Lower leg skin (tissue), 4 donors: ENCODE results near the gene EGLN1. TPM values are rescaled to one million over a fixed set of nuclear protein-coding genes. Genes with fewer than 3 reads are reported as not detected.

ENCODE experiments used
- DNase-seq, 2 donors: peaks; one replicate each; pipeline ENCODE4 v3.0.0-alpha.2; 2019; ENCODE audit warnings: low spot score in 2 of 2
- H3K4me3 ChIP-seq: fragments of 200-600 bp; sonication (generic); 2 replicates; pipeline ENCODE4 v1.5.1; 2017; ENCODE audit warnings: mild to moderate bottlenecking, low read depth; ENCODE audit not compliant: poor library complexity, severe bottlenecking
- CTCF ChIP-seq, 3 donors: fragments of 450-650 bp; IDR thresholded peaks; one replicate each; pipeline ENCODE4 v1.5.1; 2016; ENCODE audit warnings: antibody characterized with exemption in 3 of 3, mild to moderate bottlenecking in 3 of 3, moderate library complexity in 2 of 3
- POLR2A ChIP-seq, 2 donors: fragments of 450-650 bp; IDR thresholded peaks; one replicate each; pipeline ENCODE4 v1.6.1; 2016 to 2017; ENCODE audit warnings: antibody characterized with exemption in 2 of 2, mild to moderate bottlenecking in 1 of 2, moderate library complexity in 1 of 2
- WGBS, 2 donors: methylation state at CpG; one replicate each; pipeline ENCODE4 v1.1.5; 2018; 5-methylcytosine and 5-hydroxymethylcytosine counted together
- intact Hi-C: fragments of 100-400 bp; cut with DNase I; formaldehyde crosslinking; loops from one replicate; pipeline ENCODE4 v1.15.0; 2023; ENCODE audit warnings: low total_unique reads
- total RNA-seq, 4 donors: library from RNA; depleted of rRNA; stranded (reverse); fragments of >200 nt; gene quantifications; one replicate each; pipeline ENCODE4 v1.1.0, GENCODE V29; 2016

The EGLN1 gene
- total RNA-seq, 4 donors from 2014 or later = 53.3 to 75.0 (median 54.2) TPM

GRCh38 chr1:231422798-231423309 is 767 bp upstream of the EGLN1 start:
- DNase-seq = no peak
- H3K4me3 ChIP-seq = peak overlapping the region; percentile 53
- TF ChIP-seq CTCF (IDR thresholded peaks at IDR 0.05) (no peak), POLR2A (IDR thresholded peaks at IDR 0.05) (no peak)
- intact Hi-C loops = no loop called here
- WGBS, 2 donors = 28 to 33% methylated on average over 8 of the region's 8 CpGs

DNA sequence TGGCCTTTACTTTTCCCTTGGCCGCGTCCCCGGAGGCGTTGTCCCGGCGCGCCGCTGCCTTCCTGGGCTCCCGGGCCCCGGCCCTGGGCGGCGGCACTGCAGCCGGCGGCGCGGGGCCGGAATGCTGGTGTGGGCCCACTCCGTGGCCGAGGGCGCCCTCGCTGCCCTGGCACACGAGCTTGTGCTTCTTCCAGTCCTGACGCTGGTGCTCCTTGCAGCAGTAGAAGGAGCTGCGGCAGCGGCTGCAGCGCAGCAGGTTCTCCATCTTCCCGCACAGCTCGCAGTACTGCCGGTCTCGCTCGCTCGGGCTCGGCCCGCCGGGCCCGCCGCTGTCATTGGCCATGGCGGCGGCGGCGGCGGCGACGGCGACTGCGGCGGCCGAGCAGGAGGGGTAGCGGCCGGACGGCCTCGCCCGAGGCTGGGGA is 529 bp downstream of the EGLN1 start:
- intact Hi-C loops = no loop called here
- WGBS, 2 donors = 0 to 1% methylated on average over 25 to 51 of the region's 53 CpGs
- peak in 1 of 2 donors; percentile 91 for DNase-seq
- peak overlapping the region; percentile 68 for H3K4me3 ChIP-seq
- TF ChIP-seq POLR2A (IDR thresholded peaks at IDR 0.05) (no peak), CTCF (IDR thresholded peaks at IDR 0.05) (no peak)

DNA sequence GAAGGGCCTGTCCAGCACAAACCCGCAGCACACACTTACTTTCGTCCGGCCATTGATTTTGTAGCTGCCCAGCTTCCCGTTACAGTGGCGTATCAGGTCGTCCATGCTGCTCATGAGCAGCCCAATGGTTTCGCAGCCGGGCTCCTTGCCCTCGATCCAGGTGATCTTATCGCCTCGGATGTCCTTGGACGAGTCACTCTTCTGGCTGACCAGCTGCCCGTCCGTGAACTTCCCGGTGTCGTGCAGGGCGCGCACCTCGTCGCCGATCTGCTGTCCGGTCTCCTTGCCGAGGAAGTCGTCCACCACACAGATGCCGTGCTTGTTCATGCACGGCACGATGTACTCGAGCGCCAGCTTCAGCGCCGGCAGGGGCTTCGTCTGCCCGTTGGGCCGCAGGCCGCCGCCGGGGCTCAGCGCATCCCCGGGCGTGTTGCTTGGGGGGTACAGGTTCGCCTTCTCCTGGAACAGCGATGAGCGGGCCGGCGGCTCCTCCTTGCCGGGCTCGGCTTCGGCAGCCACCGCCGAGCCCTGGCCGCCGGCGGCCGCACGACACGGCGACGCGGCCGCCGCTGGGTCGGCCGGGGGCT is 1.0 kb downstream of the EGLN1 start:
- DNase-seq = peak; percentile 26 to 89
- TF ChIP-seq POLR2A (IDR thresholded peaks at IDR 0.05) (no peak), CTCF (IDR thresholded peaks at IDR 0.05) (no peak)
- intact Hi-C loops = no loop called here

DNA sequence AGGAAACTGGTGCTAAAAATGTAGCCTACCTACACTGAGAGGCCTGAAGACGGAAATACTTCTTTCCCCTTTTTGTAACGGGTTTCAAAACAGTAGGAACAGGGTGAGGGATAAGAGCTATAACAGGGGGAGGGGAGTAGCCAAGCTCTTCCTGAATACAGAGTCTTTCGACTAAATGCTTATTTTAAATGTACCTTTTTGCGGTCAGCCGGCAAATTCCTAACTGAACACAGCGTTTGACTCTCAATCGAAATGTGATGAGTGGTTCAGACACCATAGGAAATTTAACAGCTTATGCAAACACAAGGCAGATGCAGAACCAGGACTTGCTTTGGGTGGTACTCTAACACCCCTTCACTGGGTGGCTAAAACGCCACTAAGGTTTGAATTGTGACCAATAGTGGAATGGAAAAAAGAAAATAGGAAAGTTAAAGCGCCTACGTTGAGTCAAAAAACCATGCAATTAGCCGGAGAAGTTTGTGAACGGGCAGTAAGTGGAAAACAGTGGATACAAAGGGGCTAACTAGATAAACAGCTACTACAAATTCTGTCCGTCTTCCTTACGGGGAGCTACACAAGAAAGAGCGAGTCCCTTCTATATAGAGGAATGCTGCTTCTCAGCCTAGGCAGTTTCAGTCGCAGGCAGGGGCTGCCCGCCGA is 1.7 kb downstream of the EGLN1 start:
- 0 to 1% methylated on average over 18 of the region's 18 CpGs for WGBS, 2 donors
- no peak for TF ChIP-seq CTCF (IDR thresholded peaks at IDR 0.05)
- no peak for TF ChIP-seq POLR2A (IDR thresholded peaks at IDR 0.05)

More for the DNA sequence above, 1.0 kb downstream of the EGLN1 start:
- peak overlapping the region; percentile 68 for H3K4me3 ChIP-seq
- 0 to 2% methylated on average over 11 to 48 of the region's 63 CpGs for WGBS, 2 donors

DNA sequence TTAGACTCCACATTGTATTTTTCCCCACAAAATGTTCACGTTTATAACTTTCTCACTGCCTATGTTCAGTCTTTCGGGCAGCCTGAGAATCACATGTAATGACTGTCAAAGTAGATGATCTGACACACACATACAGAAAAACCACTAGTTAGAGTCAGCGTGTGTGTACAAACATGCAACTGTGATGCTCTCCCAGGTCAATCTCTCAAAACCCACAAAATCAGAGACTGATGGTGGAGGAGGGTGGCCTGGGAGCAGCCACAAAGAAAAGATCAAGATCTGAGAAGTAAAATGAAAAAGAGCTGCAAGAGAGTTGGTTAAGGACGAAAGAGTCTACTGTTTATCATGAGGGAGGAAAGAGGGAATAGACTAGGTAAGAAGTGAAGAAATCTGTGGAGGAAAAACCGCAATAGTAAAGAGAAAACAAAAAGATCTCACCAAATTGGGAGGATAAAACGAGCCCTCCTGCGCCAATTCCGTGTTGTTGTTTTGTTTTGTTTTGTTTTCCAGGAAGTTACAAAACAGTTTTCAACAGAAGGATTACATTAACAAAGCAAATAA is 2.3 kb downstream of the EGLN1 start:
- intact Hi-C loops = no loop called here
- TF ChIP-seq CTCF (IDR thresholded peaks at IDR 0.05) (no peak), POLR2A (IDR thresholded peaks at IDR 0.05) (no peak)
- 4 to 10% methylated on average over 8 of the region's 8 CpGs for WGBS, 2 donors
- H3K4me3 ChIP-seq = peak overlapping the region; percentile 68
- no peak for DNase-seq

More for the DNA sequence above, 1.7 kb downstream of the EGLN1 start:
- no peak for DNase-seq
- intact Hi-C loops = no loop called here
- peak overlapping the region; percentile 68 for H3K4me3 ChIP-seq
